IMR-90 (cell line): ENCODE data around the gene FLT3. TPM values are rescaled to one million over a fixed set of nuclear protein-coding genes. Genes with fewer than 3 reads are reported as not detected.

Experiments
- ATAC-seq: fragments of 200-7000 bp; cut with Tn5 transposase; 2 replicates; pipeline ENCODE4 v1.9.1; 2020; ENCODE audit warnings: low read depth, mild to moderate bottlenecking, moderate library complexity
- BruUV-seq: library from RNA; stranded (reverse); fragments of 400-500 nt; replicated peaks from 2 replicates; lab custom pipeline; 2021; lab: Mats Ljungman, UMichigan
- CTCF ChIA-PET: fragments of 300-600 bp; formaldehyde crosslinking; extraction: SDS; loops from one replicate; lab custom pipeline; 2021; ENCODE audit warnings: antibody characterized with exemption; lab: Yijun Ruan, JAX
- POLR2A ChIA-PET: fragments of 300-600 bp; sonication (Branson Sonifier 250); formaldehyde crosslinking; loops from one replicate; lab custom pipeline; 2022; ENCODE audit warnings: antibody characterized with exemption; ENCODE audit not compliant: unreplicated experiment; lab: Charles Lee
- DNase-seq: peaks from one replicate; pipeline ENCODE4 v3.0.0; 2013
- H2AFZ ChIP-seq: replicated peaks from 2 replicates; pipeline ENCODE3; 2013; ENCODE audit warnings: low read length, mild to moderate bottlenecking; ENCODE audit not compliant: poor library complexity
- H2AK5ac ChIP-seq: 2 replicates; pipeline ENCODE4 v1.6.1; 2013; ENCODE audit warnings: low read depth, low read length, inconsistent platforms
- H2AK9ac ChIP-seq: replicated peaks from 2 replicates; pipeline ENCODE3; 2013; ENCODE audit warnings: mild to moderate bottlenecking, low read depth, low read length, moderate library complexity; ENCODE audit not compliant: poor library complexity
- H2BK120ac ChIP-seq: 2 replicates; pipeline ENCODE4 v1.6.1; 2013; ENCODE audit warnings: low read depth, low read length, inconsistent platforms
- H2BK15ac ChIP-seq: 3 replicates; pipeline ENCODE4 v1.6.1; 2013; ENCODE audit warnings: low read depth, low read length, inconsistent platforms
- H2BK20ac ChIP-seq: 2 replicates; pipeline ENCODE4 v1.6.1; 2013; ENCODE audit warnings: low read depth, mild to moderate bottlenecking, inconsistent platforms, low read length, moderate library complexity
- H2BK5ac ChIP-seq: 2 replicates; pipeline ENCODE4 v1.6.1; 2013; ENCODE audit warnings: mild to moderate bottlenecking, low read depth, low read length, inconsistent platforms; ENCODE audit not compliant: poor library complexity, severe bottlenecking
- H3K14ac ChIP-seq: replicated peaks from 2 replicates; pipeline ENCODE4 v1.6.1; 2013; ENCODE audit warnings: low read depth, low read length, inconsistent platforms
- H3K18ac ChIP-seq: 2 replicates; pipeline ENCODE4 v1.6.1; 2013; ENCODE audit warnings: low read depth, low read length, control low read depth
- H3K23ac ChIP-seq: 2 replicates; pipeline ENCODE4 v1.6.1; 2013; ENCODE audit warnings: low read depth, low read length, inconsistent platforms
- H3K27ac ChIP-seq: 2 replicates; pipeline ENCODE4 v1.5.1; 2013; ENCODE audit warnings: mild to moderate bottlenecking, control low read depth, low read length; ENCODE audit not compliant: insufficient read depth
- H3K27me3 ChIP-seq: 2 replicates; pipeline ENCODE4 v1.6.1; 2013; ENCODE audit warnings: low read length; ENCODE audit not compliant: control insufficient read depth, insufficient read depth
- H3K36me3 ChIP-seq: 2 replicates; pipeline ENCODE4 v1.6.1; 2013; ENCODE audit warnings: low read length, mixed read lengths; ENCODE audit not compliant: control insufficient read depth, insufficient read depth
- H3K4ac ChIP-seq: 2 replicates; pipeline ENCODE4 v1.6.1; 2013; ENCODE audit warnings: low read depth, low read length, inconsistent platforms
- H3K4me1 ChIP-seq: 2 replicates; pipeline ENCODE4 v1.6.1; 2013; ENCODE audit warnings: low read length, mixed read lengths; ENCODE audit not compliant: control insufficient read depth, insufficient read depth
- H3K4me2 ChIP-seq: 2 replicates; pipeline ENCODE4 v1.6.1; 2013; ENCODE audit warnings: low read depth, mild to moderate bottlenecking, control low read depth, low read length, moderate library complexity
- H3K4me3 ChIP-seq: 2 replicates; pipeline ENCODE4 v1.5.1; 2013; ENCODE audit warnings: low read depth, mild to moderate bottlenecking, control low read depth, low read length, moderate library complexity; ENCODE audit not compliant: insufficient read depth
- H3K56ac ChIP-seq: 2 replicates; pipeline ENCODE4 v1.6.1; 2013; ENCODE audit warnings: low read length, inconsistent platforms; ENCODE audit not compliant: insufficient read depth; ENCODE audit errors: extremely low read depth
- H3K79me1 ChIP-seq, 2 experiments: 2 replicates each; pipeline ENCODE4 v1.6.1; 2013; ENCODE audit warnings: low read length in 2 of 2, inconsistent platforms in 1 of 2, low read depth in 1 of 2
- H3K9ac ChIP-seq: 2 replicates; pipeline ENCODE4 v1.6.1; 2013; ENCODE audit warnings: low read depth, low read length, control low read depth
- H3K9me1 ChIP-seq: 2 replicates; pipeline ENCODE4 v1.6.1; 2013; ENCODE audit warnings: low read length, inconsistent platforms; ENCODE audit not compliant: insufficient read depth
- H3K9me3 ChIP-seq: 2 replicates; pipeline ENCODE4 v1.6.1; 2013; ENCODE audit warnings: low read length; ENCODE audit not compliant: control insufficient read depth, insufficient read depth
- H4K20me1 ChIP-seq: 2 replicates; pipeline ENCODE4 v1.6.1; 2013; ENCODE audit warnings: low read length, inconsistent platforms; ENCODE audit not compliant: insufficient read depth
- H4K5ac ChIP-seq: 2 replicates; pipeline ENCODE4 v1.6.1; 2013; ENCODE audit warnings: mild to moderate bottlenecking, low read depth, low read length, control low read depth
- H4K8ac ChIP-seq, 2 experiments: 2 replicates each; pipeline ENCODE4 v1.6.1; 2013; ENCODE audit warnings: low read depth in 2 of 2, low read length in 2 of 2, control low read depth in 1 of 2, inconsistent platforms in 1 of 2
- H4K91ac ChIP-seq: 2 replicates; pipeline ENCODE4 v1.6.1; 2013; ENCODE audit warnings: low read depth, low read length, inconsistent platforms; ENCODE audit not compliant: insufficient read depth
- BHLHE40 ChIP-seq: fragments of 150-350 bp; IDR thresholded peaks from 2 replicates; pipeline ENCODE4 v1.6.1; 2016; ENCODE audit warnings: mild to moderate bottlenecking, low read depth, low read length
- CHD1 ChIP-seq: IDR thresholded peaks from 2 replicates; pipeline ENCODE4 v1.6.1; 2012; ENCODE audit warnings: low read depth, low read length, improper control_type of control experiment
- CTCF ChIP-seq: conservative IDR thresholded peaks from 2 replicates; pipeline ENCODE4 v1.5.1; 2012; ENCODE audit warnings: mild to moderate bottlenecking, low read depth, low read length, improper control_type of control experiment
- ELK1 ChIP-seq: fragments of 150-350 bp; IDR thresholded peaks from 2 replicates; pipeline ENCODE4 v1.6.1; 2016; ENCODE audit warnings: low read depth, mild to moderate bottlenecking, low read length, moderate library complexity, borderline replicate concordance
- FOS ChIP-seq: fragments of 150-350 bp; IDR thresholded peaks from 2 replicates; pipeline ENCODE4 v1.6.1; 2016; ENCODE audit warnings: low read depth, low read length
- MAFK ChIP-seq: IDR thresholded peaks from 2 replicates; pipeline ENCODE4 v1.6.1; 2012; ENCODE audit warnings: low read depth, low read length, improper control_type of control experiment
- MAZ ChIP-seq: IDR thresholded peaks from 2 replicates; pipeline ENCODE4 v1.6.1; 2012; ENCODE audit warnings: low read depth, mild to moderate bottlenecking, low read length, improper control_type of control experiment, moderate library complexity, borderline replicate concordance
- MXI1 ChIP-seq: IDR thresholded peaks from 2 replicates; pipeline ENCODE4 v1.6.1; 2012; ENCODE audit warnings: low read depth, mild to moderate bottlenecking, low read length, moderate library complexity, borderline replicate concordance
- NFE2L2 ChIP-seq: fragments of 150-350 bp; IDR thresholded peaks from 2 replicates; pipeline ENCODE4 v1.6.1; 2016; ENCODE audit warnings: low read depth, mild to moderate bottlenecking, low read length
- POLR2A ChIP-seq: IDR thresholded peaks from 2 replicates; pipeline ENCODE4 v1.6.1; 2012; ENCODE audit warnings: mild to moderate bottlenecking, low read depth, low read length
- RAD21 ChIP-seq: IDR thresholded peaks from 2 replicates; pipeline ENCODE4 v1.6.1; 2012; ENCODE audit warnings: low read length, improper control_type of control experiment
- RCOR1 ChIP-seq: IDR thresholded peaks from 2 replicates; pipeline ENCODE4 v1.6.1; 2012; ENCODE audit warnings: mild to moderate bottlenecking, low read length, improper control_type of control experiment; ENCODE audit not compliant: insufficient replicate concordance
- RFX5 ChIP-seq: IDR thresholded peaks from 2 replicates; pipeline ENCODE4 v1.8.0; 2012; ENCODE audit warnings: low read depth, mild to moderate bottlenecking, low read length, moderate library complexity
- SMC3 ChIP-seq: fragments of 150-350 bp; IDR thresholded peaks from 2 replicates; pipeline ENCODE4 v1.6.1; 2016; ENCODE audit warnings: low read depth, mild to moderate bottlenecking, antibody characterized with exemption, low read length, moderate library complexity
- USF2 ChIP-seq: fragments of 150-350 bp; IDR thresholded peaks from 2 replicates; pipeline ENCODE4 v1.6.1; 2017; ENCODE audit warnings: mild to moderate bottlenecking, antibody characterized with exemption, low read length, low read depth
- WGBS, 2 experiments: methylation state at CpG; one replicate each; pipeline versions ENCODE4 v1.1.5 to v1.1.7; 2013; ENCODE audit warnings: missing lambda C conversion rate in 2 of 2; ENCODE audit not compliant: insufficient read length in 1 of 2; ENCODE audit errors: extremely low coverage in 2 of 2; 5-methylcytosine and 5-hydroxymethylcytosine counted together
- dilution Hi-C: fragments of 300-500 bp; cut with HindIII; formaldehyde crosslinking; loops from one replicate; pipeline ENCODE4 v1.14.3; 2018; ENCODE audit warnings: low sequenced_read_pairs; ENCODE audit not compliant: unreplicated experiment
- in situ Hi-C: fragments of 300-500 bp; cut with MboI; formaldehyde crosslinking; loops from 3 replicates; pipeline ENCODE4 v1.14.3; 2019; ENCODE audit warnings: low sequenced_read_pairs, inconsistent platforms, mixed read lengths
- intact Hi-C: fragments of 100-400 bp; cut with micrococcal nuclease; formaldehyde crosslinking; loops from 2 replicates; pipeline ENCODE4 v1.10.0; 2022
- polyA plus RNA-seq, 3 experiments: library from polyadenylated mRNA; depleted of rRNA; stranded (reverse); fragments of >200 nt; gene quantifications; 2 replicates each; pipeline ENCODE4 v1.2.3, GENCODE V29; 2012; ENCODE audit warnings: low replicate concordance in 1 of 3
- total RNA-seq: library from RNA; depleted of rRNA; stranded (reverse); fragments of >200 nt; gene quantifications from 2 replicates; pipeline ENCODE4 v1.2.3, GENCODE V29; 2012

Gene FLT3
- total and polyA plus RNA-seq, 2 of the 4 experiments (the other 2 are of a cell fraction): not detected

- H3K4me2 ChIP-seq: no peak overlapping the region
- no peak overlapping the region for H2AK9ac ChIP-seq
- peak overlapping the region; percentile 14 for H2AFZ ChIP-seq
- H3K56ac ChIP-seq: no peak overlapping the region
- H2BK5ac ChIP-seq: no peak overlapping the region
- CTCF ChIA-PET: interaction anchor here (0.6 kb wide), 2 partner anchors 1071 to 1127 kb away, joined by 3 read pairs; no protein-coding TSS in a partner anchor
- H3K36me3 ChIP-seq: no peaks in the 10 kb centered on the region
- dilution Hi-C loops (no loop called here), in situ Hi-C loops (no loop called here), intact Hi-C loops (no loop called here)
- H3K14ac ChIP-seq: no peak overlapping the region
- no peak overlapping the region for H3K9ac ChIP-seq
- no peak overlapping the region for H3K4me3 ChIP-seq
- no peak overlapping the region for H4K8ac ChIP-seq
- H4K5ac ChIP-seq: no peak overlapping the region
- H3K27me3 ChIP-seq: peaks cover 13% of the 10 kb centered on the region
- no peak overlapping the region for H3K23ac ChIP-seq
- no peaks in the 10 kb centered on the region for H4K20me1 ChIP-seq
- H2BK15ac ChIP-seq: no peak overlapping the region
- H3K27ac ChIP-seq: no peak overlapping the region
- no TSS peak for BruUV-seq
- no peak overlapping the region for H2BK120ac ChIP-seq
- DNase-seq (no peak), ATAC-seq (no peak)
- no peak overlapping the region for H2BK20ac ChIP-seq
- H3K4ac ChIP-seq: no peak overlapping the region
- H3K9me1 ChIP-seq: no peaks in the 10 kb centered on the region
- H2AK5ac ChIP-seq: no peak overlapping the region
- no peaks in the 10 kb centered on the region for H3K4me1 ChIP-seq
- POLR2A ChIA-PET: no interaction called here
- H4K91ac ChIP-seq: no peak overlapping the region
- H3K9me3 ChIP-seq: no peaks in the 10 kb centered on the region
- WGBS, 2 experiments: 54% methylated on average over 9 of the region's 9 CpGs; no CpG with 5 or more reads in 1 of the 2 experiments
- no peak overlapping the region for H3K18ac ChIP-seq
- H3K79me1 ChIP-seq: no peaks in the 10 kb centered on the region
- TF ChIP-seq NFE2L2: no peak
- TF ChIP-seq MAZ: no peak
- no peak for TF ChIP-seq CTCF
- no peak for TF ChIP-seq ELK1
- TF ChIP-seq FOS: no peak
- TF ChIP-seq BHLHE40: no peak
- no peak for TF ChIP-seq RFX5
- TF ChIP-seq RCOR1: no peak
- no peak for TF ChIP-seq CHD1
- TF ChIP-seq MXI1: no peak
- TF ChIP-seq MAFK: no peak
- TF ChIP-seq USF2: no peak
- no peak for TF ChIP-seq POLR2A
- no peak for TF ChIP-seq SMC3
- TF ChIP-seq RAD21: no peak
These were observed 44.0 kb downstream of the FLT3 start for GRCh38 chr13:28056426-28056825.
